Activated CD4-positive, alpha-beta T cell treated with anti-CD3 and anti-CD28 coated beads for 36 hours (primary cell): ENCODE data around the gene SPTB. TPM values are rescaled to one million over a fixed set of nuclear protein-coding genes. Genes with fewer than 3 reads are reported as not detected.

Experiments used
- ATAC-seq: fragments of 200-7000 bp; cut with Tn5 transposase; one replicate; pipeline ENCODE4 v1.10.0; 2021; ENCODE audit warnings: mild to moderate bottlenecking, moderate library complexity
- CTCF ChIA-PET: fragments of 350-600 bp; sonication (Branson Sonifier 250); formaldehyde crosslinking; loops from one replicate; lab custom pipeline; 2021; ENCODE audit warnings: antibody characterized with exemption; lab: Charles Lee
- POLR2A ChIA-PET: fragments of 350-600 bp; sonication (Branson Sonifier 250); formaldehyde crosslinking; loops from one replicate; lab custom pipeline; 2021; ENCODE audit warnings: antibody characterized with exemption, inconsistent platforms; lab: Charles Lee
- DNase-seq: peaks from one replicate; pipeline ENCODE4 v3.0.0-alpha.2; 2020
- H3K27ac Mint-ChIP-seq: one replicate; pipeline ENCODE4 v1.8.0; 2021; ENCODE audit warnings: mixed read lengths
- H3K27me3 Mint-ChIP-seq: one replicate; pipeline ENCODE4 v1.8.0; 2021; ENCODE audit warnings: mixed read lengths
- H3K36me3 Mint-ChIP-seq: one replicate; pipeline ENCODE4 v1.8.0; 2021; ENCODE audit warnings: low read depth, mixed read lengths
- H3K4me1 Mint-ChIP-seq: one replicate; pipeline ENCODE4 v1.8.0; 2021; ENCODE audit warnings: mixed read lengths
- H3K4me3 Mint-ChIP-seq: one replicate; pipeline ENCODE4 v1.8.0; 2021; ENCODE audit warnings: mild to moderate bottlenecking, moderate library complexity, mixed read lengths
- H3K9me3 Mint-ChIP-seq: one replicate; pipeline ENCODE4 v1.8.0; 2021; ENCODE audit warnings: low read depth, mixed read lengths
- intact Hi-C, 2 experiments: fragments of 100-400 bp; cut with DNase I in 1 of 2; cut with micrococcal nuclease in 1 of 2; formaldehyde crosslinking; loops; one replicate each; pipeline versions ENCODE4 v1.14.2 to v1.15.1; 2022 to 2024; cut with DNase I, micrococcal nuclease
- total RNA-seq, 2 experiments: library from RNA; stranded (reverse); gene quantifications; one replicate each; pipeline ENCODE4 v1.2.3, GENCODE V29; 2021

The SPTB gene
- total RNA-seq, 2 experiments from 2014 or later = 0.32 to 0.60 TPM

GRCh38 chr14:64823305-64823861, 56.3 kb downstream of the SPTB start:
- peak; percentile 84 for DNase-seq
- H3K36me3 Mint-ChIP-seq = no peaks in the 10 kb centered on the region
- ATAC-seq = peak; percentile 98
- no peak overlapping the region for H3K27ac Mint-ChIP-seq
- H3K4me3 Mint-ChIP-seq = no peak overlapping the region
- peaks cover 8% of the 10 kb centered on the region for H3K27me3 Mint-ChIP-seq
- ChIA-PET POLR2A (no interaction called here), CTCF (interaction anchor here (0.6 to 3.4 kb wide), 39 partner anchors 8 to 479 kb away, joined by 3 to 154 read pairs (median 4); partner anchors contain the start of gene GPX2)
- no peaks in the 10 kb centered on the region for H3K4me1 Mint-ChIP-seq
- no peaks in the 10 kb centered on the region for H3K9me3 Mint-ChIP-seq
- intact Hi-C loops = loop anchor here (1.0 to 5.0 kb wide), 2 partner anchors 69 to 160 kb away; no protein-coding TSS in a partner anchor

- no peak overlapping the region for H3K4me3 Mint-ChIP-seq
- no peaks in the 10 kb centered on the region for H3K4me1 Mint-ChIP-seq
- H3K36me3 Mint-ChIP-seq = no peaks in the 10 kb centered on the region
- ATAC-seq (no peak), DNase-seq (no peak)
- intact Hi-C loops = loop anchor here (1.0 to 5.0 kb wide), 2 partner anchors 71 to 165 kb away; partner anchors contain the start of gene FNTB (in 1 of the 2)
- ChIA-PET CTCF (interaction anchor here (0.8 to 2.7 kb wide), 3 partner anchors 70 to 105 kb away, joined by 3 to 19 read pairs (median 3); no protein-coding TSS in a partner anchor), POLR2A (no interaction called here)
- H3K27me3 Mint-ChIP-seq = peaks cover 11% of the 10 kb centered on the region
- H3K27ac Mint-ChIP-seq = no peak overlapping the region
- no peaks in the 10 kb centered on the region for H3K9me3 Mint-ChIP-seq
These were observed 58.1 kb downstream of the SPTB start for GRCh38 chr14:64821651-64822050.

DNA sequence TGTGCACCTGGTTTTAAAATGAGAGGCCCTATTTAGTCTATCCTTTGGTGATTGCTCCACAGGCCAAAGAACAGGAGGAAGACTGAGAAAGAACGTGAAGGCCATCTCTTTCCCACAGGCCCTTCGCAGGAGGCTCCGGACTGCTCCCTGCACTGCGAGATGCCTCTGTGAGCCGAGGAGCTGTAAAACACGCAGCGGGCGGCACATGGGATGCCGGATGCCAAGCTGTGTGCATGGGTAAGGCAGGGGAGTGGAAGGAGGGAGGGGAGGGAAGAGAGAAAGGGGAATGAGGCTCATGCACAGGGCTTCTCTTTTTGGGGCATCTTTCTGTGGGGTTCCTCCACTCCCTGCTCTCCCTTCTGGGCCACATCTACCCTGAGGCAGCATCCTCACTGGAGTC, 61.6 kb downstream of the SPTB start:
- ChIA-PET CTCF (no interaction called here), POLR2A (no interaction called here)
- no peak overlapping the region for H3K4me3 Mint-ChIP-seq
- no peaks in the 10 kb centered on the region for H3K36me3 Mint-ChIP-seq
- intact Hi-C loops = no loop called here
- peaks cover 8% of the 10 kb centered on the region for H3K27me3 Mint-ChIP-seq
- no peaks in the 10 kb centered on the region for H3K9me3 Mint-ChIP-seq
- no peak overlapping the region for H3K27ac Mint-ChIP-seq
- DNase-seq (no peak), ATAC-seq (no peak)
- H3K4me1 Mint-ChIP-seq = no peaks in the 10 kb centered on the region

DNA sequence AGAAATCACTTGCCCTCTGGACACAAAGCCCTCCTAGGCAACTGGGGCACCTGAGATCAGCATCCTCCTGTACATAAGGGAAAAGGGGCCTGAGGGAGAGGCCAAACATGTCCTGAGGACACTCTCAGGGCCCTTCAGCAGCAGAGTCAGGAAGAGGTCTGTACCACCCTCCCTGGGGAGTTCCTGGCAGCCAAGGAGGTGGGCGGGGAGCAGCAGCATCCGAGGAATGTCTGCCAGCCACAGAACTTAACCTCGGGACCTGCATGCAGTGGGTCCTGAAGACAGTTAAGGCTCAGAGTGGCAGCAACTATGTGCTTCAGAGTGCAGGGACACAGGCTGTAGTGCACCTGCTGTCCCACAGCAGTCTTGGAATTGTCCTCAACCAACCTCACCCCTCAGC, 62.1 kb downstream of the SPTB start:
- H3K27me3 Mint-ChIP-seq = peaks cover 6% of the 10 kb centered on the region
- H3K36me3 Mint-ChIP-seq = no peaks in the 10 kb centered on the region
- ChIA-PET CTCF (no interaction called here), POLR2A (no interaction called here)
- no peaks in the 10 kb centered on the region for H3K4me1 Mint-ChIP-seq
- no peak overlapping the region for H3K27ac Mint-ChIP-seq
- no peaks in the 10 kb centered on the region for H3K9me3 Mint-ChIP-seq
- intact Hi-C loops = no loop called here
- ATAC-seq (no peak), DNase-seq (no peak)
- H3K4me3 Mint-ChIP-seq = no peak overlapping the region

- ChIA-PET POLR2A (no interaction called here), CTCF (interaction anchor here (0.5 to 1.1 kb wide), 2 partner anchors 9 to 76 kb away, joined by 3 to 4 read pairs; no protein-coding TSS in a partner anchor)
- no peak for DNase-seq
- peaks cover 6% of the 10 kb centered on the region for H3K27me3 Mint-ChIP-seq
- peaks cover 5% of the 10 kb centered on the region for H3K4me1 Mint-ChIP-seq
- H3K4me3 Mint-ChIP-seq = no peak overlapping the region
- no peaks in the 10 kb centered on the region for H3K36me3 Mint-ChIP-seq
- no peak overlapping the region for H3K27ac Mint-ChIP-seq
- no peak for ATAC-seq
- intact Hi-C loops = no loop called here
- H3K9me3 Mint-ChIP-seq = no peaks in the 10 kb centered on the region
These were observed 63.4 kb downstream of the SPTB start for GRCh38 chr14:64816221-64816783.

GRCh38 chr14:64815257-64815656, 64.5 kb downstream of the SPTB start:
- ChIA-PET CTCF (interaction anchor here (0.6 to 1.1 kb wide), 3 partner anchors 9 to 166 kb away, joined by 3 to 4 read pairs (median 3); no protein-coding TSS in a partner anchor), POLR2A (no interaction called here)
- Mint-ChIP-seq H3K4me1 (peaks cover 5% of the 10 kb centered on the region), H3K4me3 (no peak overlapping the region), H3K36me3 (no peaks in the 10 kb centered on the region), H3K27ac (no peak overlapping the region), H3K27me3 (peaks cover 4% of the 10 kb centered on the region), H3K9me3 (no peaks in the 10 kb centered on the region)
- ATAC-seq (no peak), DNase-seq (no peak)
- intact Hi-C loops = no loop called here

DNA sequence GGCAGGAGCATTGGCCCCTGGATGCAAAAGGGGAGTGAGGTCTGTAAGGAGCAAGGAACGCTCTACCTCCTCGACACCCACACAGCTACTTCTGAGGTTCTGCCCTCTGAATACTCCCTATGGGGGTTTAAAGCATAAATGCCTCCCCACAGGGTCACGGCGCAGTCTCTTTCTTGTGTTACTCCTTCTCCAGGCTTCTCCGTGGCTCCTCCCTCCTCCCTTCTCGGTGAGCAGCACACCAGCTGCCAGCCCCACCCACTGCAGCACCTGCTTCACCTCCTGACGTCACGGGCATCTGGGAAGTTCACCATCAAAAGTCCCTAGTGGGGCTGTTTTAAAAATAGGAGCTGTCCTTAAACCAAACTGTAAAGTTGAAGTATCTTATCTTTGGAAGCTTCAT, 67.3 kb downstream of the SPTB start:
- peak; percentile 67 for DNase-seq
- no peaks in the 10 kb centered on the region for H3K36me3 Mint-ChIP-seq
- intact Hi-C loops = no loop called here
- H3K4me1 Mint-ChIP-seq = peaks cover 5% of the 10 kb centered on the region
- no peak overlapping the region for H3K4me3 Mint-ChIP-seq
- no peaks in the 10 kb centered on the region for H3K9me3 Mint-ChIP-seq
- peaks cover 4% of the 10 kb centered on the region for H3K27me3 Mint-ChIP-seq
- POLR2A ChIA-PET = interaction anchor here (0.6 kb wide), 1 partner anchor 35 kb away, joined by 3 read pairs; no protein-coding TSS in a partner anchor
- no peak overlapping the region for H3K27ac Mint-ChIP-seq
- CTCF ChIA-PET = interaction anchor here (0.6 to 2.2 kb wide), 5 partner anchors 11 to 170 kb away, joined by 3 to 15 read pairs (median 4); no protein-coding TSS in a partner anchor
- peak; percentile 78 for ATAC-seq

DNA sequence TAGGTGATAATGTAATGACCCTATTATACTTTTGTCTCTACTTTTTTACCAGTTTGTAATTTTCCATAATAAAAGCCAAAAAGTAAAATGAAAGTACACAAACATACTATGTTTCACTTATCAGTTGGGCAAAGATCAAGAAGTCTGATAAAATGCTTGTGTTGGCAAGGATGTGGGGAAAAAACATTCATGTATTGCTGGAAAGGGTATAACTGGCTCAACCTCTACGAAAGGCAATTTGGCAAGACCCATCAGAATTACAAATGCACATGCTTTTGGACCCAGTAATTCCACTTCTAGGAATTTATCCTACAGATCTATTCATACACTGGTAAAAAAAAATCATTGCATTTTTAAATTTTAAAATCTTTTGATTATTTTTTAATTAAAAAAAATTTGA, 68.0 kb downstream of the SPTB start:
- Mint-ChIP-seq H3K4me3 (no peak overlapping the region), H3K9me3 (no peaks in the 10 kb centered on the region), H3K36me3 (no peaks in the 10 kb centered on the region), H3K4me1 (peaks cover 5% of the 10 kb centered on the region), H3K27ac (no peak overlapping the region), H3K27me3 (peaks cover 2% of the 10 kb centered on the region)
- ATAC-seq (no peak), DNase-seq (no peak)
- intact Hi-C loops = no loop called here
- CTCF ChIA-PET = interaction anchor here (0.6 to 2.2 kb wide), 4 partner anchors 11 to 171 kb away, joined by 3 to 15 read pairs (median 8); no protein-coding TSS in a partner anchor
- POLR2A ChIA-PET = interaction anchor here (0.6 kb wide), 1 partner anchor 36 kb away, joined by 3 read pairs; no protein-coding TSS in a partner anchor

- ATAC-seq (no peak), DNase-seq (no peak)
- CTCF ChIA-PET = interaction anchor here (0.8 to 1.1 kb wide), 2 partner anchors 144 to 441 kb away, joined by 3 read pairs; no protein-coding TSS in a partner anchor
- no peak overlapping the region for H3K4me3 Mint-ChIP-seq
- H3K36me3 Mint-ChIP-seq = no peaks in the 10 kb centered on the region
- H3K9me3 Mint-ChIP-seq = no peaks in the 10 kb centered on the region
- H3K27ac Mint-ChIP-seq = no peak overlapping the region
- intact Hi-C loops = no loop called here
- POLR2A ChIA-PET = no interaction called here
- peaks cover 5% of the 10 kb centered on the region for H3K4me1 Mint-ChIP-seq
- peaks cover 2% of the 10 kb centered on the region for H3K27me3 Mint-ChIP-seq
These were observed 71.3 kb downstream of the SPTB start for GRCh38 chr14:64808449-64808848.

DNA sequence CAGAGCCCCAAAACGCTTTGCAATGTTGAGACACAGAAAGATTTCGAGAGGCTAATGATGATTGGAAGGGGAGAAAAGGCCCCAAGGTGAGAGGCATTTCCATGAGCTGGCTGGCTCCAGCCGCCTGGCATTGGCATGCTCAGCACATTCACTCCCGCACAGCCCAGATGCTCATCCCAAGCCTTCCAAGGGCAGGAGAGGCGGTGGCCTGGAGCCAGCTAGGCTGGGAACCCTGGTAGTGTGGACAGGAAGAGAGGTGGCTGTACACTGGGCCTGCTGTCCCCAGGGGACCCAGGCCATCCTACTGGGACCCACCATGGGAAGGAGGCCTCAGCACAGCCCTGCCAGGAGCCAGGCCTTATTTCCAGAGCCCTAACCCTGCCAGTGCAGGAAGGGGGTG, 72.2 kb downstream of the SPTB start:
- H3K27me3 Mint-ChIP-seq = peaks cover 2% of the 10 kb centered on the region
- intact Hi-C loops = no loop called here
- peaks cover 5% of the 10 kb centered on the region for H3K4me1 Mint-ChIP-seq
- H3K27ac Mint-ChIP-seq = no peak overlapping the region
- no peak for ATAC-seq
- CTCF ChIA-PET = no interaction called here
- DNase-seq = no peak
- no peaks in the 10 kb centered on the region for H3K36me3 Mint-ChIP-seq
- no peak overlapping the region for H3K4me3 Mint-ChIP-seq
- no peaks in the 10 kb centered on the region for H3K9me3 Mint-ChIP-seq
- POLR2A ChIA-PET = no interaction called here

- no peaks in the 10 kb centered on the region for H3K36me3 Mint-ChIP-seq
- intact Hi-C loops = no loop called here
- ChIA-PET POLR2A (no interaction called here), CTCF (no interaction called here)
- no peak overlapping the region for H3K4me3 Mint-ChIP-seq
- DNase-seq (no peak), ATAC-seq (no peak)
- H3K27ac Mint-ChIP-seq = no peak overlapping the region
- H3K4me1 Mint-ChIP-seq = no peaks in the 10 kb centered on the region
- H3K27me3 Mint-ChIP-seq = peaks cover 2% of the 10 kb centered on the region
- no peaks in the 10 kb centered on the region for H3K9me3 Mint-ChIP-seq
These were observed 72.7 kb downstream of the SPTB start for GRCh38 chr14:64806862-64807495.
